Activated T-cell treated with anti-CD3 and anti-CD28 coated beads, Interleukin-2, amount 50 U/mL, for 1 hour (primary cell): ENCODE results near the gene MIEF1.
A peak's percentile ranks its signal among the peaks of the same experiment; 100 is the strongest.
"Not testable (repeated sequence)": the region's sequence is repeated elsewhere in the genome, so short reads cannot be mapped to it uniquely, and the experiment has no call there.

ENCODE experiments used
- DNase-seq: peaks from one replicate; pipeline ENCODE4 v3.0.0-alpha.2; 2020

MIEF1 gene

GRCh38 chr22:39517470-39517869 lies 15.4 kb downstream of the MIEF1 start:
- DNase-seq = no peak

GRCh38 chr22:39518144-39518786 lies 16.2 kb downstream of the MIEF1 start:
- no peak for DNase-seq

GRCh38 chr22:39518996-39519680 lies 17.0 kb downstream of the MIEF1 start:
- no peak for DNase-seq

DNA sequence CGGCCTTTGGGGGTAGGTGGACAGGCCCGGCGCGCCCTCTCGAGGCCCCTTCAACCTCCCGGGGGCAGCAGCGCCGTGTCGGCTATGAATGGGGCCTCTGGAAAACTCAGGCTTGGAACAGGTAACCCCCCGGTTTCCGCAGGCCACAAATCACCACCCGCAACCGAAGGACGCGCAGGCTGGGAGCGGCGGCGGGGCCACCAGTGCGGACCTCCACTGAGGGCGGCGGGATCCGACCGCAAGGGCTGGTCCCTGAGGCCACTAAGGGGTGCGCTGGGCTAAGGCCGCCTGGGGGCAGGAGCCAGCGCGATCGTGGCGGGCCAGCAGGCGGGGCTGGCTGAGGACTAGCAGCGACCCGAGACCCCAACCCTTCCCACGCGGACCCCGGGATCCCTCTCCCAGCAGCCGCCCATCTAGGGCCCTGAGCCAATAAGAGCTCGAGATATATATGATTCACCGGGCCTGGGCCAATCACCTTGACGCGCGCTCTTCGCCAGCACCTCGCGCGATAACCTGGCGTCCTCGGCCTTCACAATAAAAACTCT lies 17.7 kb downstream of the MIEF1 start:
- DNase-seq = no peak

- peak; percentile 94 for DNase-seq
Observed at GRCh38 chr22:39520226-39521105, 18.4 kb downstream of the MIEF1 start, which contains the start of gene ATF4. TSS of gene ATF4 (plus strand) at chr22:39520562. CDS start at chr22:39521446, 884 bp downstream.

- DNase-seq = not testable (repeated sequence)
Observed at GRCh38 chr22:39521106-39521885, 19.2 kb downstream of the MIEF1 start.

DNA sequence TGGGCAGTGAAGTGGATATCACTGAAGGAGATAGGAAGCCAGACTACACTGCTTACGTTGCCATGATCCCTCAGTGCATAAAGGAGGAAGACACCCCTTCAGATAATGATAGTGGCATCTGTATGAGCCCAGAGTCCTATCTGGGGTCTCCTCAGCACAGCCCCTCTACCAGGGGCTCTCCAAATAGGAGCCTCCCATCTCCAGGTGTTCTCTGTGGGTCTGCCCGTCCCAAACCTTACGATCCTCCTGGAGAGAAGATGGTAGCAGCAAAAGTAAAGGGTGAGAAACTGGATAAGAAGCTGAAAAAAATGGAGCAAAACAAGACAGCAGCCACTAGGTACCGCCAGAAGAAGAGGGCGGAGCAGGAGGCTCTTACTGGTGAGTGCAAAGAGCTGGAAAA lies 20.0 kb downstream of the MIEF1 start:
- not testable (repeated sequence) for DNase-seq

- DNase-seq = no peak
Observed at GRCh38 chr22:39522567-39523300, 20.6 kb downstream of the MIEF1 start.

DNA sequence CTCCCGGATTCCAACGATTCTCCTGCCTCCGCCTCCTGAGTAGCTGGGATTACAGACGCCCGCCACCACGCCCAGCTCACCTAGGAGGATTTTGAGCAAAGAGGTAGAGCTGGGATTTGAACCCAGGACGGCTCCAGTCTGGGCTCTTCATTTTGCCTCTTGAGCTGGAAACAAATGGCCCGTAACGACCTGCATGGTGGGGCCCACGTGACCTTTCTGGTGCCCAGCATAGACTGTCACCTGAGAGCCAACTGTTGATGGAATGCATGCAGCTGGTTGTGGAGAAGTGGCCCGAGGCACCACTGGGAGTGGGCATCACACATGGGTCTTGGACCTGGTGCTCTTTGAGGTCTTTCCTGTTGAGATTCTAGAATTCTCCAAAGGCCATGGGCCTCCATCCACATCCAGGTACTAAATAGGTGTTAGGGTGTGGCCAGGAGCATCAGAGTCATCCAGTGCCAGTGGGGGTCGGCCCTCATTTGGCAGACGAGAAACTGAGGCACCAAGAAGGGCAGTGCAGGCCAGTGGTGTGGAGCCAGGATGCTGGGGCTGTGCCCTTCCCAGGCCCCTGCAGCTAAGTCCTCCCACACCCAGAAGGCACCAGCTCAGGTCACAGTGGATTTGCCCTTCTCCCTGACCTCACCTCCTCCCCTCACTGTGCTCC lies 22.1 kb downstream of the MIEF1 start:
- DNase-seq = no peak

DNA sequence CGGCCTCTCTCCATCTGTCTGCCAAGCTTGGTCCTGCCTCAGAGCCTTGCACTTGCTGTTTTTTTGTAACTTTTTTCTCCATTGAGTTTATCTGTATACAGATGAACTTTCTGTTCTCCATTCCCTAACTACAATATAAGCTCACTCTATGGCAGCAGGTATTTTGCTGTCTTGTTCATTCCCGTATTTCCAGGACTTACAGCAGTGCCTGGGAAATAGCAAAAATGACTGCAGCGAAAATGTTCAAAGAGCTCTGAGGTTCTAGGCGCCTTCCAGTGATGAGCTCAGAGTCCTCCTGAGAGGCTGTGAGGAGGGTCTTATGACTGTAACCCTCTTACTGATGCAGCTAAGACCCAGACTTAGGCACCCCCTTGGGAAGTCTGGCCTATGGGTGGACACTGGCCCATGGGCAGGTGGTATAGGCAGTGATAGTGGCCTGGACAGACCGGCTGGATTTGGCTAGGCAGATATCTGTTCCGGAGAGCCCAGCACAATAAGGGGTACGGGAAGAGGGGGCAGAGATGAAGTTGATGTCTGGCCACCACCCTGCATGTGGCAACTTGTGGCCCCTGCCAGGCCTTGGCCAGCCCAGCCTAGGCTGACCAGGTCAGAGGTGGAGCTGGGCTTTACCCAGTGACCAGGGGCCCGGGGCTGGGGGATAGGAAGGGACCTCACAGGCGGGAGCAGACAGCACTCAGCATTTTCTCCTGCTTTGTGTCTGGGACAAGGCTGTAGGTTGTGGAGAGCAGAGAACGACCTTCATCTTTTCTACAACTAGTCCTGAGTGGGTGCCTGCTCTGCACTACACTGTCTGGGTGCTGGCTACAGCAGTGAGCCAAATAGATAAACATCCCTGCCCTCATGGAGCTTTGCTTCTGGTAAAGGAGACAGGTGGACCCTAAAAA lies 22.9 kb downstream of the MIEF1 start:
- DNase-seq = no peak

DNA sequence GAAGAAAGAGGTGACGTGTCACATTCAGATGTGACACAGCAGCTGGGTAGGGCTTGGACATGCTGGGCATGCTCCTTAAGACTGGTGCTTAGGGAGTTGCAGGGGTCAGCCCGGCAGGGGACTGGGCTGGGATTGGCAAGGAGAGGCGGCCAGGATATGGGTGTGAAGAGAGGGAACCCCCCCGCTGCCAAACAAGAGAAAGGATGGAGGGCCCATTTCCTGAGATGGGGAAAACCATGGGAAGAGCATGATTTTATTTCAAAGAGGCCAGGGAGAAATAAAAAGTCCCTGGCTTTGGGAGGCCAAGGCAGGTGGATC lies 23.5 kb downstream of the MIEF1 start:
- no peak for DNase-seq

- DNase-seq = no peak
Observed at GRCh38 chr22:39526736-39527171, 24.7 kb downstream of the MIEF1 start.

- no peak for DNase-seq
Observed at GRCh38 chr22:39527481-39527961, 25.4 kb downstream of the MIEF1 start.

DNA sequence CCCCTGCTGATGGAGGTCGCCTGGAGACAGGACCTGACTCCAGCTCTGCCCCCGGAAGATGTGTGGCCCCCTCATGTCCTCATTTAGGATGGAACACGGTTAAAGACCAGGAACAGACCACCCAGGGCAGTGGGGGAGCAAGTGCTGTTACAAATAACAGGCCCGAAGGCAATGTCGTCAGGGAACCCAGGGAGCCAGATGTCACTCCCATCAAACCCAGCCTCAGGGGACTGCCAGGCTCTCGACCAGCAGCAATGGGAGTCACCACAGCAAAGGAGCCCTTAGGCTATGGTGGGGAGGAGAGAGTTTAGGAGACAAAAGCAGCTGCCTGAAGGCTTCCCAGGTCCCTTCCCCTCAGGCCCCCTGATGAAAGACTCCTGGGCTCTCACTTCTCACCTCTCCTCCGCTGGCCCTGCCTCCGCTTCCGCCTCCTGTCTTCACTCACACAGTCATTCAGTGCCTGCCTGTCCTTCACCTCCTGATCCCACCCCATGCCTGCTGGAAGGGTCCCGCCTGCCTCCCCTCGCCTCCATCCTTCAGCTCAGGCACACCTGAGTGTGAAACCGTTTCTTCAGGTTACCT lies 26.1 kb downstream of the MIEF1 start:
- DNase-seq = peak; percentile 21

- DNase-seq = peak; percentile 92
Observed at GRCh38 chr22:39528681-39529486, 26.8 kb downstream of the MIEF1 start.

GRCh38 chr22:39529487-39529851 lies 27.4 kb downstream of the MIEF1 start:
- no peak for DNase-seq

- no peak for DNase-seq
Observed at GRCh38 chr22:39530116-39530515, 28.0 kb downstream of the MIEF1 start.

GRCh38 chr22:39530692-39531331 lies 28.7 kb downstream of the MIEF1 start:
- DNase-seq = no peak
